Peyer's patch (tissue), 4 donors: ENCODE measurements around the gene DDX46. TPM values are rescaled to one million over a fixed set of nuclear protein-coding genes. Genes with fewer than 3 reads are reported as not detected.

Experiments
- DNase-seq, 3 donors: peaks; one replicate each; pipeline ENCODE4 v3.0.0-alpha.2; 2017 to 2019
- H3K27ac ChIP-seq, 4 donors: fragments of 200-600 bp; sonication (generic); one replicate each; pipeline ENCODE4 v1.5.1; 2016 to 2019
- H3K27me3 ChIP-seq, 2 donors: fragments of 200-600 bp; sonication (generic); one replicate each; pipeline ENCODE4 v1.5.1; 2019
- H3K36me3 ChIP-seq, 3 donors: fragments of 200-600 bp; sonication (generic); one replicate each; pipeline ENCODE4 v1.5.1; 2016 to 2019
- H3K4me1 ChIP-seq, 4 donors: fragments of 200-600 bp; sonication (generic); one replicate each; pipeline ENCODE4 v1.5.1; 2016 to 2019
- H3K4me3 ChIP-seq, 4 donors: fragments of 200-600 bp; sonication (generic); 1 replicate in 3 of 4; 2 replicates in 1 of 4; pipeline ENCODE4 v1.5.1; 2016 to 2019; ENCODE audit warnings: mild to moderate bottlenecking in 1 of 4
- H3K9me3 ChIP-seq, 4 donors: fragments of 200-600 bp; sonication (generic); one replicate each; pipeline ENCODE4 v1.5.1; 2016 to 2019; ENCODE audit warnings: mild to moderate bottlenecking in 1 of 4
- CTCF ChIP-seq, 6 experiments: fragments of 450-650 bp in 4 of 6; fragments of 200-600 bp in 2 of 6; sonication (generic) in 1 of 6; IDR thresholded peaks; one replicate each; pipeline ENCODE4 v1.5.1; 2017 to 2019; ENCODE audit warnings: antibody characterized with exemption in 6 of 6, mild to moderate bottlenecking in 3 of 6, moderate library complexity in 1 of 6
- POLR2A ChIP-seq, 2 donors: fragments of 450-650 bp; IDR thresholded peaks; one replicate each; pipeline ENCODE4 v1.5.1; 2017; ENCODE audit warnings: antibody characterized with exemption in 2 of 2, mild to moderate bottlenecking in 2 of 2, moderate library complexity in 2 of 2
- total RNA-seq, 4 donors: library from RNA; depleted of rRNA; stranded (reverse); fragments of >200 nt; gene quantifications; one replicate each; pipeline ENCODE4 v1.1.0, GENCODE V29; 2016

DDX46 gene
- total RNA-seq, 4 donors from 2014 or later: 27.0 to 59.4 (median 41.8) TPM

- no peaks in the 10 kb centered on the region for H3K27me3 ChIP-seq
- no peak for DNase-seq
- no peaks in the 10 kb centered on the region for H3K4me1 ChIP-seq
- H3K4me3 ChIP-seq: no peak overlapping the region
- H3K36me3 ChIP-seq: peaks cover 0 to 92% (median 4%) of the 10 kb centered on the region in 3 donors
- TF ChIP-seq POLR2A (IDR thresholded peaks at IDR 0.05) (no peak), CTCF (IDR thresholded peaks at IDR 0.05) (no peak)
- no peaks in the 10 kb centered on the region for H3K9me3 ChIP-seq
- H3K27ac ChIP-seq: no peak overlapping the region
Observed at GRCh38 chr5:134772461-134773125, 14.0 kb downstream of the DDX46 start.

DNA sequence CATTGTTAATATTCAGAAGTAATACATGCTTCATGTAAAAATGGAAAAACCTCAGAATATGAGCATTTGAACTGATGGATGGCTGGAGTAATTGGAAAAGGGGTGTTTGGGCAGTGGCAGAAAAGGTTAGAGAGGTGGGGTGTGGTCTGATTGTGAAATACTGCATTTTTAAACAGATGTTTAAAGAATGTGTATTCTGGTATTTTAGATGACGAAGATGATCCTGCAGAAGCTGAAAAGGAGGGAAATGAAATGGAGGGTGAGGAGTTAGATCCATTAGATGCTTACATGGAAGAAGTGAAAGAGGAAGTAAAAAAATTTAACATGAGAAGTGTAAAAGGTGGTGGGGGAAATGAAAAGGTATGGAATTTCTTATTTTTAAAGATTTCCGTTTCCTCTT lies 18.8 kb downstream of the DDX46 start:
- no peak for TF ChIP-seq POLR2A (IDR thresholded peaks at IDR 0.05)
- no peak for TF ChIP-seq CTCF (IDR thresholded peaks at IDR 0.05)
- Histone ChIP-seq H3K9me3 (no peaks in the 10 kb centered on the region), H3K36me3 (peaks cover 0 to 93% (median 4%) of the 10 kb centered on the region in 3 donors)

DNA sequence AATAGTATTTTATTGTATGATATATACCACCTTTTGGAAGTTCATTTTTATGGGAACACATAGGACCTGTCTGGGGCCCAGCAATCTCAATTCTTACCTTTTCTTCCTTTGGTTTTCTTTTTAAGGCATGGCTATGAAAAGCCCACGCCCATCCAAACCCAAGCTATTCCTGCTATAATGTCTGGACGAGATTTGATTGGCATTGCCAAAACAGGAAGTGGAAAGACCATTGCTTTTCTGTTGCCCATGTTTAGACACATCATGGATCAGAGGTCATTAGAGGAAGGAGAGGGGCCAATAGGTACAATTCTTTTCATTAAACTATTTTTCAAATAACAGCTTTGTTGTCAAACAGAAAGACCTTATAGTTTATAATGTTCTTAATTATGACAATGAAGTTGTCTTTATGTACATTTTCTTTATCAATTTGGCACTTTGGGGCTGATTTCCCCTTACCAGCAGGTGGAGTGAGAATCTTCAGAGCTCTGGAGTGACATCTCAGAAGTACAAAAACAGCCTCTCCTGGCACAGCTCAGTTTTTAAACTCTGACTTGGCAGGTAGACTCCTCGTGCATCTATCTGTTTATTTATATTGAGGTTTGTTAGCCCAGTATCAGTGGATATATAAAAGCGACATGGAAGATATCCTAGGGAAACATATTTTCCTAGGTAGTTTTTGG lies 25.8 kb downstream of the DDX46 start:
- Histone ChIP-seq H3K27me3 (no peaks in the 10 kb centered on the region), H3K4me1 (no peaks in the 10 kb centered on the region), H3K4me3 (no peak overlapping the region), H3K9me3 (no peaks in the 10 kb centered on the region), H3K27ac (no peak overlapping the region), H3K36me3 (peaks cover 0 to 93% (median 0%) of the 10 kb centered on the region in 3 donors)
- DNase-seq: no peak
- TF ChIP-seq POLR2A (IDR thresholded peaks at IDR 0.05) (no peak), CTCF (IDR thresholded peaks at IDR 0.05) (peak in 4 of 6 experiments; percentile 10 to 25 (median 13))

More for the DNA sequence above, 18.8 kb downstream of the DDX46 start:
- Histone ChIP-seq H3K4me1 (no peaks in the 10 kb centered on the region), H3K4me3 (no peak overlapping the region), H3K27me3 (no peaks in the 10 kb centered on the region), H3K27ac (no peak overlapping the region)
- no peak for DNase-seq

DNA sequence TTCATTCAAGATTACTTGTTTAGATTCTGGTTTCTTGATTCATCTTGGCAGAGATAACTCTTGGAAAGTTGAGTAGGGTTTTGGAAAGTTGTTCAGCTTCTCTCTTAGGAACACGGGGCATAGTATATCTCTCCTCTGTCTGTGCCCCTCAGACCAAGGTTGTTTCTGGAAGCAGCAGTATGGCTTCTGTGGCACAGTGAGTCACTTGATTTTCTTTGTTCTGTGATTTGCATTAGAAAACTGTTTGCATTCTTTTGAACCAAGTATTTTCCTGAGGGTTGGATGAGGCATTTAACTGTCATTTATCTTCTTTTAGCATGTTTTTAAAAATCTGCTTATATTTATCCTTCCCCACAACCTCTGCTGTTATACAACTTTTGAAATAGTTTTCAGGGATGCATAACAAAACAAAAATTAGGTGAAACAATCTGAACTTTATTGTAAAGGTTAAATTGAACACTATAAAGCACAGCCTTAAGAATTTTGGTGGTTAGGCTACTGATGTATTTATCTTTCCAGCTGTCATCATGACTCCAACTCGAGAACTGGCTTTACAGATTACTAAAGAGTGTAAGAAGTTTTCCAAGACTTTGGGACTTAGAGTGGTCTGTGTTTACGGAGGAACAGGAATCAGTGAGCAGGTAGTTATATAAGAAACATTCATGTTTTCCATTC lies 26.5 kb downstream of the DDX46 start:
- H3K9me3 ChIP-seq: no peaks in the 10 kb centered on the region
- H3K4me3 ChIP-seq: no peak overlapping the region
- DNase-seq: no peak
- H3K27ac ChIP-seq: no peak overlapping the region
- TF ChIP-seq POLR2A (IDR thresholded peaks at IDR 0.05): no peak
- TF ChIP-seq CTCF (IDR thresholded peaks at IDR 0.05): no peak
- H3K4me1 ChIP-seq: no peaks in the 10 kb centered on the region
- peaks cover 0 to 93% (median 0%) of the 10 kb centered on the region in 3 donors for H3K36me3 ChIP-seq
- H3K27me3 ChIP-seq: no peaks in the 10 kb centered on the region

GRCh38 chr5:134787692-134788091 lies 29.1 kb downstream of the DDX46 start:
- no peak for TF ChIP-seq POLR2A (IDR thresholded peaks at IDR 0.05)
- no peak for TF ChIP-seq CTCF (IDR thresholded peaks at IDR 0.05)
- H3K27ac ChIP-seq: no peak overlapping the region
- H3K36me3 ChIP-seq: peaks cover 0 to 95% (median 0%) of the 10 kb centered on the region in 3 donors
- no peaks in the 10 kb centered on the region for H3K9me3 ChIP-seq
- H3K4me1 ChIP-seq: no peaks in the 10 kb centered on the region
- no peaks in the 10 kb centered on the region for H3K27me3 ChIP-seq
- no peak for DNase-seq
- H3K4me3 ChIP-seq: no peak overlapping the region
